Left renal cortex interstitium (tissue), 4 donors: ENCODE data around the gene CCDC15. TPM values are rescaled to one million over a fixed set of nuclear protein-coding genes. Genes with fewer than 3 reads are reported as not detected.
"Not testable (repeated sequence)": the region's sequence is repeated elsewhere in the genome, so short reads cannot be mapped to it uniquely, and the experiment has no call there.

Experiments used
- DNase-seq, 4 donors: peaks; one replicate each; pipeline ENCODE4 v3.0.0-alpha.2; 2013; ENCODE audit warnings: low read depth in 4 of 4, low spot score in 2 of 4, missing footprints in 1 of 4
- polyA plus RNA-seq, 4 donors: library from polyadenylated mRNA; unstranded; fragments of 120-200 nt; gene quantifications; one replicate each; pipeline ENCODE4 v1.2.1, GENCODE V29; 2013; ENCODE audit not compliant: insufficient read length in 4 of 4

Gene CCDC15
- polyA plus RNA-seq, 4 donors, result 3.9 to 4.3 (median 4.1) TPM

GRCh38 chr11:124983674-124984511 lies 29.9 kb downstream of the CCDC15 start:
- no peak for DNase-seq

- DNase-seq, result no peak
Measured at GRCh38 chr11:124984512-124984854, 30.5 kb downstream of the CCDC15 start.

GRCh38 chr11:124987096-124987495 lies 33.1 kb downstream of the CCDC15 start:
- DNase-seq, result no peak

GRCh38 chr11:124988063-124988462 lies 34.1 kb downstream of the CCDC15 start:
- no peak for DNase-seq

- no peak for DNase-seq
Measured at GRCh38 chr11:125001079-125001778, 47.2 kb downstream of the CCDC15 start.

GRCh38 chr11:125001849-125002248 lies 47.8 kb downstream of the CCDC15 start:
- no peak for DNase-seq

- no peak for DNase-seq
Measured at GRCh38 chr11:125005491-125005890, 51.5 kb downstream of the CCDC15 start.

- DNase-seq, result no peak
Measured at GRCh38 chr11:125016413-125016812, 62.4 kb downstream of the CCDC15 start.

GRCh38 chr11:125020342-125020741 lies 66.3 kb downstream of the CCDC15 start:
- no peak for DNase-seq

GRCh38 chr11:125022551-125022950 lies 68.5 kb downstream of the CCDC15 start:
- DNase-seq, result no peak

GRCh38 chr11:125025968-125026367 lies 72.0 kb downstream of the CCDC15 start:
- DNase-seq, result no peak

GRCh38 chr11:125029431-125029830 lies 75.4 kb downstream of the CCDC15 start:
- DNase-seq, result not testable (repeated sequence)

- no peak for DNase-seq
Measured at GRCh38 chr11:125036933-125037332, 82.9 kb downstream of the CCDC15 start.

GRCh38 chr11:125049164-125049792 lies 95.3 kb downstream of the CCDC15 start:
- no peak for DNase-seq

GRCh38 chr11:125052047-125052446 lies 98.0 kb downstream of the CCDC15 start:
- DNase-seq, result no peak

- no peak for DNase-seq
Measured at GRCh38 chr11:125053167-125053566, 99.2 kb downstream of the CCDC15 start.

GRCh38 chr11:125055107-125055715 lies 101.2 kb downstream of the CCDC15 start:
- no peak for DNase-seq

GRCh38 chr11:125056111-125056510 lies 102.1 kb downstream of the CCDC15 start:
- not testable (repeated sequence) for DNase-seq

GRCh38 chr11:125056931-125057692 lies 103.1 kb downstream of the CCDC15 start:
- DNase-seq, result no peak

- no peak for DNase-seq
Measured at GRCh38 chr11:125057693-125058016, 103.7 kb downstream of the CCDC15 start.

GRCh38 chr11:125061281-125061680 lies 107.3 kb downstream of the CCDC15 start:
- DNase-seq, result no peak
